Smooth muscle cell (in vitro differentiated cells): Measurements from ENCODE around the gene SESTD1. TPM values are rescaled to one million over a fixed set of nuclear protein-coding genes. Genes with fewer than 3 reads are reported as not detected.

Experiments
- DNase-seq: peaks from one replicate; lab custom pipeline; 2025; ENCODE audit not compliant: unreplicated experiment; lab: John Stamatoyannopoulos, UW
- H2AFZ ChIP-seq: fragments of 200-600 bp; sonication (generic); 2 replicates; pipeline ENCODE4 v1.6.0; 2016; ENCODE audit warnings: antibody characterized with exemption, low read depth, mild to moderate bottlenecking
- H3F3A ChIP-seq: fragments of 200-600 bp; sonication (generic); 2 replicates; pipeline ENCODE4 v1.6.0; 2017; ENCODE audit warnings: antibody characterized with exemption, low read depth
- H3K27ac ChIP-seq: fragments of 200-600 bp; sonication (generic); 2 replicates; pipeline ENCODE4 v1.5.1; 2016; ENCODE audit warnings: low read depth, mild to moderate bottlenecking
- H3K27me3 ChIP-seq: fragments of 200-600 bp; sonication (generic); 2 replicates; pipeline ENCODE4 v1.6.1; 2016; ENCODE audit warnings: low read depth, mild to moderate bottlenecking
- H3K36me3 ChIP-seq: fragments of 200-600 bp; sonication (generic); 2 replicates; pipeline ENCODE4 v1.5.1; 2016; ENCODE audit warnings: low read depth
- H3K4me1 ChIP-seq: fragments of 200-600 bp; sonication (generic); 2 replicates; pipeline ENCODE4 v1.5.1; 2016; ENCODE audit warnings: low read depth
- H3K4me2 ChIP-seq: fragments of 200-600 bp; sonication (generic); 2 replicates; pipeline ENCODE4 v1.6.0; 2016; ENCODE audit warnings: mild to moderate bottlenecking
- H3K4me3 ChIP-seq: fragments of 200-600 bp; sonication (generic); 2 replicates; pipeline ENCODE4 v1.5.1; 2016; ENCODE audit warnings: mild to moderate bottlenecking
- H3K79me2 ChIP-seq: fragments of 200-600 bp; sonication (generic); 2 replicates; pipeline ENCODE4 v1.6.0; 2016; ENCODE audit warnings: low read depth, mild to moderate bottlenecking
- H3K9ac ChIP-seq: fragments of 200-600 bp; sonication (generic); 2 replicates; pipeline ENCODE4 v1.6.0; 2016; ENCODE audit warnings: low read depth
- H3K9me3 ChIP-seq: fragments of 200-600 bp; sonication (generic); replicated peaks from 2 replicates; pipeline ENCODE4 v1.5.1; 2016; ENCODE audit warnings: low read depth
- H4K20me1 ChIP-seq: fragments of 200-600 bp; sonication (generic); 2 replicates; pipeline ENCODE4 v1.6.0; 2016; ENCODE audit warnings: low read depth
- WGBS: methylation state at CpG from one replicate; pipeline ENCODE4 v1.1.7; 2016; ENCODE audit warnings: low lambda C conversion rate; 5-methylcytosine and 5-hydroxymethylcytosine counted together
- polyA plus RNA-seq: library from polyadenylated mRNA; unstranded; fragments of >200 nt; fragmentation: Nextera tagmentation; extraction: Ambion mirVana; gene quantifications from 2 replicates; pipeline ENCODE4 v1.2.1, GENCODE V29; 2016
- total RNA-seq: library from RNA; depleted of rRNA; stranded (reverse); fragments of >200 nt; gene quantifications from 2 replicates; pipeline ENCODE4 v1.2.3, GENCODE V29; 2014
- TF ChIP-seq, protein P1 (sequence below): fragments of 200-600 bp; sonication (generic); IDR thresholded peaks from 2 replicates; pipeline ENCODE4 v1.5.1; 2017; ENCODE audit warnings: borderline replicate concordance, mild to moderate bottlenecking, antibody characterized with exemption; ENCODE audit not compliant: insufficient read depth, poor library complexity, severe bottlenecking

Gene SESTD1
- total and polyA plus RNA-seq, 2 experiments from 2014 or later = 29.1 to 82.3 TPM

DNA sequence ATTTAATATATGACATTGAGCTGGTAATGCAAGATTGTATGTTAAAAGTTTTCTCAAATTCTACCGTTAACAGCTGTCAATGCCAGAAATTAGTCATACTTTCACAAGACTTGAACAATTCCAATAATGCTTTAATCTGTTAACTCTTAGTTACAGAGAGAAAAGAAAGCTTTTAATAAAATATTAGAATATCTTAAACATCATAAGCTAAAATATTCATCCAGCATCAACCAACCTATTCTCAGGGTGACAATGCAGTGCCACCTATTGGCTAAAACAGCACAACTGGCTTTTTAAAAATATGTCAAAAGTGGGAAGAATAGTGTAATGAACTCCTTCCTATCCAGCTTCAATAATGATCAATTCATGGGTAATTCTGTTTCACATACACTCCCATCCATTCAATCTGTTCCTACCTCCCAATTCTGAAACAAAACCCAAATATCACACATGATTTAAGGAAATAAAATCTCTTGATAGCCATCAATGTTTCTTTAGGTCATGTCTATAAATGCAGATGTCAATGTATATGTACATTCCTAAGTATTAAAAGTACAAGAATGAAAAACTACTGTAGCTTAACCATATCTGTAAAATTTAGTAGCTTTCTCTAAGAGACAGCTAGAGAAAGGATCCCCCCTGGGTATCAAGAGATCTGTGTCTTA, 134.9 kb downstream of the SESTD1 start:
- Histone ChIP-seq H3K79me2 (no peaks in the 10 kb centered on the region), H3K36me3 (no peaks in the 10 kb centered on the region), H2AFZ (no peak overlapping the region), H3F3A (no peaks in the 10 kb centered on the region), H3K4me3 (no peak overlapping the region), H3K27ac (no peak overlapping the region), H3K4me1 (no peaks in the 10 kb centered on the region), H3K9ac (no peak overlapping the region), H3K27me3 (no peaks in the 10 kb centered on the region), H3K4me2 (no peak overlapping the region), H3K9me3 (no peaks in the 10 kb centered on the region), H4K20me1 (peaks cover 3% of the 10 kb centered on the region)
- 96% methylated on average over 1 of the region's 1 CpG for WGBS
- TF ChIP-seq, protein P1, sequence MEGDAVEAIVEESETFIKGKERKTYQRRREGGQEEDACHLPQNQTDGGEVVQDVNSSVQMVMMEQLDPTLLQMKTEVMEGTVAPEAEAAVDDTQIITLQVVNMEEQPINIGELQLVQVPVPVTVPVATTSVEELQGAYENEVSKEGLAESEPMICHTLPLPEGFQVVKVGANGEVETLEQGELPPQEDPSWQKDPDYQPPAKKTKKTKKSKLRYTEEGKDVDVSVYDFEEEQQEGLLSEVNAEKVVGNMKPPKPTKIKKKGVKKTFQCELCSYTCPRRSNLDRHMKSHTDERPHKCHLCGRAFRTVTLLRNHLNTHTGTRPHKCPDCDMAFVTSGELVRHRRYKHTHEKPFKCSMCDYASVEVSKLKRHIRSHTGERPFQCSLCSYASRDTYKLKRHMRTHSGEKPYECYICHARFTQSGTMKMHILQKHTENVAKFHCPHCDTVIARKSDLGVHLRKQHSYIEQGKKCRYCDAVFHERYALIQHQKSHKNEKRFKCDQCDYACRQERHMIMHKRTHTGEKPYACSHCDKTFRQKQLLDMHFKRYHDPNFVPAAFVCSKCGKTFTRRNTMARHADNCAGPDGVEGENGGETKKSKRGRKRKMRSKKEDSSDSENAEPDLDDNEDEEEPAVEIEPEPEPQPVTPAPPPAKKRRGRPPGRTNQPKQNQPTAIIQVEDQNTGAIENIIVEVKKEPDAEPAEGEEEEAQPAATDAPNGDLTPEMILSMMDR = peak; percentile 46
- no peak for DNase-seq

DNA sequence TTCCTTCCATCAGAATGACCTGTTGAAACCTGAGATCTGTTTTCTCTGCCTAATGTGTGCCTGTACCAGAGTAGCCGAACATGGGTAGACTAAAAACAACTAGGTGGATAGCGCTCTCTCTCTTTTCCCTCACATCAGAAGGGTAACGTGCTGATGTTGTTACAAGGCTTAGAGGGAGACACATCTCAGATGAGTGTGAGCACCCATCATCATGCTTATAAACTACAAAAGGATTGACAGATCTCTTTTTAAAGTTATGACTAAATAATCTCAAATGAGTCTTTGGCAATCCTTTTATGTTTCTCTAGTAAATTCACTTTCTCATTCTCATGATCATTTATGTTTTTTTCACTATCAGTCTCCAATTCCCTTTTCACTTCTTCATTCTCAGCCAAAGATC, 139.2 kb downstream of the SESTD1 start:
- no peaks in the 10 kb centered on the region for H3K79me2 ChIP-seq
- H3K27me3 ChIP-seq = no peaks in the 10 kb centered on the region
- no peak overlapping the region for H3K27ac ChIP-seq
- WGBS = 94% methylated on average over 3 of the region's 3 CpGs
- no peaks in the 10 kb centered on the region for H4K20me1 ChIP-seq
- H3K4me1 ChIP-seq = no peaks in the 10 kb centered on the region
- no peak overlapping the region for H3K4me3 ChIP-seq
- no peak overlapping the region for H3K4me2 ChIP-seq
- H3K9me3 ChIP-seq = no peaks in the 10 kb centered on the region
- no peak overlapping the region for H2AFZ ChIP-seq
- no peaks in the 10 kb centered on the region for H3F3A ChIP-seq
- H3K9ac ChIP-seq = no peak overlapping the region
- H3K36me3 ChIP-seq = peaks cover 8% of the 10 kb centered on the region
- TF ChIP-seq, protein P1 = no peak
- no peak for DNase-seq

DNA sequence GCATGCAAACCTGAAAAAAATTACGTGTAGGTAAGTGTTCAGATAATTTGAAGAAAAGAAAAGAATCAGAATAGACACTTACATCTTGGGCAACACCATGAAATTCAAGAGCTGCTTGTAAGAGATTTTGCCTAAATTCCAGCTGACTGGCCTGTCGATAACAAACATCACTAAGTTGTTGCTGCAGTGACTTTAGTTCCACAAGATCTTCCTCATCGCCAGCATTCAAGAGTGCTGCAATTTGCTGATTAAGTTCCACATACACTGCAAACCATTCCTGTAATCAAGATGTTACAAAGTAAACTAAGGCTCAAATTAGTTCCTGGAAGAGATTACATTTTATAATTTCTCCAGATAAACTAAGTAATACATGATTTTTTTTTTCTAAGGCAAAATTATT, 140.3 kb downstream of the SESTD1 start:
- H3K4me1 ChIP-seq = no peaks in the 10 kb centered on the region
- H3K36me3 ChIP-seq = peaks cover 8% of the 10 kb centered on the region
- no peak overlapping the region for H3K4me3 ChIP-seq
- no peak overlapping the region for H3K9ac ChIP-seq
- H3K9me3 ChIP-seq = no peaks in the 10 kb centered on the region
- TF ChIP-seq, protein P1 = no peak
- no peak overlapping the region for H2AFZ ChIP-seq
- H3K27ac ChIP-seq = no peak overlapping the region
- H4K20me1 ChIP-seq = no peaks in the 10 kb centered on the region
- WGBS = 90% methylated on average over 3 of the region's 3 CpGs
- no peak overlapping the region for H3K4me2 ChIP-seq
- DNase-seq = no peak
- H3F3A ChIP-seq = no peaks in the 10 kb centered on the region
- no peaks in the 10 kb centered on the region for H3K27me3 ChIP-seq
- no peaks in the 10 kb centered on the region for H3K79me2 ChIP-seq

DNA sequence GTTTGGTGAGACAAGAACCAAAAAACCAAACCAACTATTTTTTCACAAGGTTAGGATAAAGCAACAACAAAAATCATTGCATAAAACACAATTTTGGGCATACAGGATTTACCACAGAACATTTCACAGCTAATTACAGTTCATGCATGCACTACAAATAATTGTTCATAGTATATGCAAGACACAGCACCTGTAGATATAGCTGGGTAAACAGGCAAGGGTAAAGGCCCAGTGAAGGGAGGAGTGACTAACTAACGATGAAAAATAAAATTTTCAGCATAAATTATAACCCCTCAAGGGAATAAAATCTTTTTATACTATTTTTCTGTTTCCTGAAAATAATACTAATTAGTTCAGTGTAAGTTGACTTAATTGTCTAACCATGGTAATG, 141.4 kb downstream of the SESTD1 start:
- no peak overlapping the region for H3K9ac ChIP-seq
- no peaks in the 10 kb centered on the region for H3K79me2 ChIP-seq
- H3K9me3 ChIP-seq = no peaks in the 10 kb centered on the region
- no peak overlapping the region for H3K27ac ChIP-seq
- no peak overlapping the region for H3K4me2 ChIP-seq
- TF ChIP-seq, protein P1 = no peak
- peaks cover 16% of the 10 kb centered on the region for H3K36me3 ChIP-seq
- DNase-seq = no peak
- WGBS = 100% methylated on average over 1 of the region's 1 CpG
- H3K4me1 ChIP-seq = no peaks in the 10 kb centered on the region
- no peak overlapping the region for H3K4me3 ChIP-seq
- H3F3A ChIP-seq = no peaks in the 10 kb centered on the region
- H3K27me3 ChIP-seq = no peaks in the 10 kb centered on the region
- no peak overlapping the region for H2AFZ ChIP-seq
- H4K20me1 ChIP-seq = no peaks in the 10 kb centered on the region
